ENCODE results near the gene BTG2.

GRCh38 chr1:203305809-203306088, 430 bp downstream of the BTG2 start:
- no peak for TF ChIP-seq CTCF (IDR thresholded peaks at IDR 0.05)
- TF ChIP-seq CREM (CRISPR knock-in tag; IDR thresholded peaks at IDR 0.05): no peak
- TF ChIP-seq ATF1 (CRISPR knock-in tag; IDR thresholded peaks at IDR 0.05): no peak
- TF ChIP-seq GRHL2 (CRISPR knock-in tag; IDR thresholded peaks at IDR 0.05; ENCODE audit: insufficient replicate concordance, severe bottlenecking): no peak
- TF ChIP-seq MAX (CRISPR knock-in tag; IDR thresholded peaks at IDR 0.05): no peak; the same call in 1 of the 2 replicates
- TF ChIP-seq FOXJ3 (CRISPR knock-in tag; IDR thresholded peaks at IDR 0.05; ENCODE audit: borderline replicate concordance): no peak
- TF ChIP-seq NFYB (CRISPR knock-in tag; conservative IDR thresholded peaks at IDR 0.05; ENCODE audit: low read depth): no peak
- TF ChIP-seq ZNF121 (CRISPR knock-in tag; IDR thresholded peaks at IDR 0.05): no peak
- TF ChIP-seq ATF2 (CRISPR knock-in tag; IDR thresholded peaks at IDR 0.05; ENCODE audit: borderline replicate concordance, low read depth): no peak
- TF ChIP-seq CREB1 (CRISPR knock-in tag; IDR thresholded peaks at IDR 0.05): no peak
- no peak for TF ChIP-seq NR1H2 (CRISPR knock-in tag; IDR thresholded peaks at IDR 0.05)
- TF ChIP-seq ARID4B (CRISPR knock-in tag; IDR thresholded peaks at IDR 0.05; ENCODE audit: borderline replicate concordance): no peak

Measured in WTC11 (cell line).